HTR-8/SVneo (cell line): ENCODE data around the gene SYTL3.
"Not testable (repeated sequence)": the region's sequence is repeated elsewhere in the genome, so short reads cannot be mapped to it uniquely, and the experiment has no call there.

Experiments
- DNase-seq: peaks from one replicate; pipeline ENCODE4 v3.0.0; 2011; ENCODE audit warnings: low spot score, mixed read lengths; ENCODE audit not compliant: insufficient read length
- FAIRE-seq: peaks from 2 replicates; lab custom pipeline; 2011; peaks lifted over from hg19 to GRCh38; lab: Jason Lieb, UNC

The SYTL3 gene, protein sequence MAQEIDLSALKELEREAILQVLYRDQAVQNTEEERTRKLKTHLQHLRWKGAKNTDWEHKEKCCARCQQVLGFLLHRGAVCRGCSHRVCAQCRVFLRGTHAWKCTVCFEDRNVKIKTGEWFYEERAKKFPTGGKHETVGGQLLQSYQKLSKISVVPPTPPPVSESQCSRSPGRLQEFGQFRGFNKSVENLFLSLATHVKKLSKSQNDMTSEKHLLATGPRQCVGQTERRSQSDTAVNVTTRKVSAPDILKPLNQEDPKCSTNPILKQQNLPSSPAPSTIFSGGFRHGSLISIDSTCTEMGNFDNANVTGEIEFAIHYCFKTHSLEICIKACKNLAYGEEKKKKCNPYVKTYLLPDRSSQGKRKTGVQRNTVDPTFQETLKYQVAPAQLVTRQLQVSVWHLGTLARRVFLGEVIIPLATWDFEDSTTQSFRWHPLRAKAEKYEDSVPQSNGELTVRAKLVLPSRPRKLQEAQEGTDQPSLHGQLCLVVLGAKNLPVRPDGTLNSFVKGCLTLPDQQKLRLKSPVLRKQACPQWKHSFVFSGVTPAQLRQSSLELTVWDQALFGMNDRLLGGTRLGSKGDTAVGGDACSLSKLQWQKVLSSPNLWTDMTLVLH

DNA sequence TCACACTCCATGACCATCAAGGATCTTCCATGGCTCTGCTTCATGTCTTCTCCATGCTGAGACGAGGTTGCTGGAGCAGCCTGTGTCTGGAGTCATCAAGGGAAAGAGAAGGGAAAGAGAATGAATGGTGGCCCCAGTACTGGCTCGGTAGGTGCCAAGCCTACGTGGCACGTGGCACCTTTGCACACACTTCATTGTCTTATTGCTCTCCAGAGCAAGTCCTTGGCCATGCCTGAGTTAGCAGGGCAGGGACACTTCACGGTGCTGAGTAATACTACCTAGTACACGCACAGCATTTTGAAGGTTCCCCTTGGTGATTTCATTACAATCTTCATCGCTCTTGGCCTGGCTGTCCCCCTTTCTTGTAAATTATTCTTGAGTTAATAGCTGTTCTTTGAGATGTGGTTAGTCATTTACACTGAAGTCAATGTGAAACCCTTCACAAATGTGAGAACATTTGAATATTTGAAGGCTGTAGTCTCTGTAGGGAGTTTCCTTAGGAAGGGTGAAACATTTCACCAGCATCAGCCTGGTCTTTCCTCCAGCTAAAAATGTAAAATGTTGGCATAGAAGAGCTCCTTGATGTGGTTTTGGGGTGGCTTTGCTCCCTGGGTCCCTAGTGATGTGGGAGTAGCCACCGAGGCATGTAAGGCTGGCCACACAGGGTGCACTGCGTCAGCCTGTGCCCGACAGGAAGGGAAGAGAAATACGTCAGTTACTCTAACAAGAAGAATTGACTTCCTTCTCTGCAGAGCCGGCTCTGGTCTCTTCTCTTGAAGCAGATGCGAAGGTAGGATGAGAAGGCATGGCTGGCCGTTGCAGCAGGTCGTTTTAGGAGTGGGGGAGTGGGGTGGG, at the start of gene SYTL3:
Gene SYTL3 (plus strand): TSS at position 766 of the 855 bp plus-strand sequence. CDS start 13,215 bp downstream, outside the sequence.
- no peak for FAIRE-seq
- DNase-seq = no peak

DNA sequence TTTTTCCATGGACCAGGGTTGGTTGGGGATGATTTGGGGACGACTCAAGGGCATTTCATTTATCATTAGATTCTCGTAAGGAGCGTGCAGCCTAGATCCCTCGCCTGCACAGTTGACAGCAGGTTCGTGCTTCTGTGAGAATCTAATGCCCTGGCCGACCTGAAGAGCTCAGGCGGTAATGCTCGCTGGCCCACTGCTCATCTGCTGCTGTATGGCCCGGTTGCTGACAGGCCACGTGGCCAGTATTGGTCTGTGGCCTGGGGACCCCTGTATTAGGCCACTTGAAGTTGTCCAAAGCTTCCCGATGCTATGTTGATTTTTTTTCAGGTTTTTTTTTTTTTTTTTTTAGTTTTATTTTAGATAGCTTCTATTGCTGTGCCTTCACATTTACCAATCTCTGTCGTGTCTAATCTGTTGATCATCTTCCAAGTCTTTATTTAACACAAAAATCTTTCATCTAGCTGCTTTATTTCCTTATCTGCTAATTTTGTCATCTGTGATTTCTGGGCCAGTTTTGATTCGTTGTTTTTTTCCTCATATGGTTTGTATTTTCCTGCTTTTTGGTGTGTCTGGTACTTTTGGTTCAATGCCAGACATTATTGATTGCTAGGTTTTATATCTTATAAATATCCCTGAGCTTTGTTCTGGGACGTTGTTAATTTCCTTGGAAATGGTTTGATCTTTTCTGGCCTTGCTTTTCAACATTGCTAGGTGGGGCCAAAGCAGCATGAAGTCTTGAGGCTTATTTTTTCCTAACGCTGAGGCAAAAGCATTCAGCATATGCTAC, 46.4 kb upstream of the SYTL3 start:
- FAIRE-seq = no peak
- no peak for DNase-seq

DNA sequence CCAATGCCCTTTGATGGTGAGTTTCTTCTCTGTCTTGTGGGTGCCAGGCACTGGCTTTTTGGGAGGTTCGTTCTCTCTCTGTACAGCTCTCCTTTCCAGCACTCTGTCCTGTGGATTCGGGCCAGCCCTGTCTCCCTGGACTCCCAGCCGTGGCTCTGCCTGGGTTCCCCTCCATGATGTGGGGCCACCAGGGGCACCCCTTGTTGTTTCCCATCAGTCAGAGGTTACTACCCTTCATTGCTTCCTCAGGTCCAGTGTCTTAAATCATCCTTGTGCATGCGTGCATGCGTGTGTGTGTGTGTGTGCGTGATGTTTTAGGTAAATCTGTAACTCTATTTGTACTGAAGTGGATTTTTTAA, 45.8 kb upstream of the SYTL3 start:
- FAIRE-seq (no peak), DNase-seq (no peak)

DNA sequence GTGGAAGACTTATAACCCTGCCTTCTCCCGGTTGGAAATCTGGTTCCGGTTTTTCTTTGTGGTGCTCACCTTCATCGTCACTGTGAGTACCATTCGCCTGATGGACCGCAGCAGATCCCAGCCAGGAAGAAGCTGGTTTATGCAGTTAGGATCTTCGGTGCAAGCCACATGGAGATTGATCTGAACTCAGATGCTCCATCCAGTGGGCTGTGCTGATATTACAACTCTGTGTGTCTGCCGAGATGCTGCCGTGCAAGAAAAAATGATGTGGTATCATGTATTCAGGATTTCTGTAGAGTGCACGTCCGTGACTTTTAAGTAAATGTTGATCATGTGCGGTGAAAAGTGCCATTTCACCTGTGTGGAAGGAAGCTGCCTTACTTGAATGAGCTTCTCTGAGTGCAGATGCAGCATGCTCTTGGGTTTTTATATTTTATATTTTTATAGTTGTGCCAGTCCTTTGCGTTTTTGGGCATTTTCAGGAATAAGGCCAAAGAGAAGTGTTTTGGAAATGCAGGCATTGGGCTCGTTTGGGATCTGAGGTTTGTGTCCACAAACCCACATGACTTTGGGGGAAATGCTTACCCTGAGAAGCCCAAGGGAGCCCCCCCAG, 44.5 kb upstream of the SYTL3 start:
- DNase-seq (peak; percentile 54), FAIRE-seq (peak; percentile 75)

DNA sequence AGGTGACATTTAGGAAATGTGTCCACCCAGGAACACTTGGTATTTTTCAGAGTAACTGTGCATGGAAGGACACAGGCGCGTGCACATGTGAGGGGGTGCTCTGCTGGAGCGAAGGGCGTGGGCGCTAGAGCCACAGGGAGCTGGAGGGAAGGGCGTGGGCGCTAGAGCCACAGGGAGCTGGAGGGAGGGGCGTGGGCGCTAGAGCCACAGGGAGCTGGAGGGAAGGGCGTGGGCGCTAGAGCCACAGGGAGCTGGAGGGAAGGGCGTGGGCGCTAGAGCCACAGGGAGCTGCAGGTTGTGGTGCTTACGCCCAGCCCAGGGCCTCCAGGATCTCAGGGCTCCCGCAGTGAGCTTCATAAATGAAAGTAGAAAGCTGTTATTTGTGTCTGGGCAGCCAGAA, 43.8 kb upstream of the SYTL3 start:
- DNase-seq, FAIRE-seq: not testable (repeated sequence)

DNA sequence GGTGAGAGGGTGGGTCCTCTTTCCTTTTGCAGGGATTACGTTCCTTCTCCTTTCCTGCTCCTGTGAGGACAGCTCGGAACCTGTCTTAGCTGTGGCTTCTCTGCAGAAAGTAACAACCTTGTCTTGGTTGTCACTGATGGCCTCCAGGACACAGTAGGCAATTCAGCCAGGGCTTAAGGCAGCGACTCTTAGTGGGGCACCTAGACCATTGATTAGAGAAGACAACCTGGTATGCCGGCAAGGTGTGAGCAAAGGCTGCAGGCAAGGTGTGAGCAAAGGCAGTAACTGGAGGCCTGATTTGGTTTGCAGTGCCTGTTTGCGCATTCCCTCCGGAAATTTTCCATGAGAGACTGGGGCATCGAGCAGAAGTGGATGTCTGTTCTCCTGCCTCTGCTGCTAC, 42.9 kb upstream of the SYTL3 start:
- DNase-seq (no peak), FAIRE-seq (no peak)

DNA sequence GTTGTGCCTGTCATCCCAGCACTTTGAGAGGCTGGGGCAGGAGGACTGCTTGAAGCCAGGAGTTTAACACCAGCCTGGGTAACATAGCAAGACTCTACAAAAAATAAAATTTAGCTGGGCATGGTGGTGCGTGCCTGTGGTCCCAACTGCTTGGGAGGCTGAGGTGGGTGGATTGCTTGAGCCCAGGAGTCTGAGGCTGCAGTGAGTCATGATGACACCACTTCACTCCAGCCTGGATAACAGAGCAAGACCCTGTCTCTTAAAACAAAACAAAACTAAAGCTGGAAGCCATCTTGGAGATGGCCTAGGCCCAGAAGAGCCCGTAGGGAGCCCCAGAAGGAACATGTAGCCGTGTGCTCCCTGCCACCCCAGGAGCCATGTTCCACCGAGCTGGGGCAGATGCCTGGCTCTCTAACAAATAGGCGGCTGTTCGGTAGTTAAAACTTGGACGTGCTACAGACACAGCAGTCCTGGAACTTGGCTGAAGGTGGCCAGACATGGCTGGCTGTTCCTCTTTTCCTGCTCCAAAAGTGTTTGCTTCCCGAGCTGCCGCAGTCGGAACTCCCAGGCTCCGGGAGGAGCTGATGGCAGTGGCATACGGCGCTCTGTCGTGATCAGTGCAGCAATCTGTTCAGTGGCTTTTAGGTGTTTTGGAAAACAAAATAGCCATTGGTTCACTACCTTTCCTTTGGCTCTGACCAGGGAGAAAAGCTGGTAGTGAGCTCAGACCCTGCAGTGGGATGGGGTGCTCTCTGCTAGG, 42.3 kb upstream of the SYTL3 start:
- DNase-seq = no peak
- no peak for FAIRE-seq

DNA sequence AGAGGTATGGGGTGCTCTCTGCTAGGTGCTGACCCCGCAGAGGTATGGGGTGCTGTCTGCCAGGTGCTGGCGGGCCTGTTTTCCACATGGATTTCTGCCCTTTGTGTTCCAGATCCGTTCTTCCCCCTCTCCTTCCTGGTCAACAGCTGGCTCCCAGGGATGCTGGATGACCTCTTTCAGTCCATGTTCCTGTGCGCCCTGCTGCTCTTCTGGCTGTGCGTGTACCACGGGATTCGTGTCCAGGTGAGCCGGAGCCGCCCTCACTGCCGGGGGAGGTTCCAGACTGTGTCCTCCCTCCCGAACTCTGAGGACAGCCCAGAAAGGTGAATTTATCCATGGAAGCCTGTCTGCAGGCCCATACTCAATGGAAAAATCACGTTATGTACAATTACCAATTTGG, 41.6 kb upstream of the SYTL3 start:
- no peak for FAIRE-seq
- no peak for DNase-seq

DNA sequence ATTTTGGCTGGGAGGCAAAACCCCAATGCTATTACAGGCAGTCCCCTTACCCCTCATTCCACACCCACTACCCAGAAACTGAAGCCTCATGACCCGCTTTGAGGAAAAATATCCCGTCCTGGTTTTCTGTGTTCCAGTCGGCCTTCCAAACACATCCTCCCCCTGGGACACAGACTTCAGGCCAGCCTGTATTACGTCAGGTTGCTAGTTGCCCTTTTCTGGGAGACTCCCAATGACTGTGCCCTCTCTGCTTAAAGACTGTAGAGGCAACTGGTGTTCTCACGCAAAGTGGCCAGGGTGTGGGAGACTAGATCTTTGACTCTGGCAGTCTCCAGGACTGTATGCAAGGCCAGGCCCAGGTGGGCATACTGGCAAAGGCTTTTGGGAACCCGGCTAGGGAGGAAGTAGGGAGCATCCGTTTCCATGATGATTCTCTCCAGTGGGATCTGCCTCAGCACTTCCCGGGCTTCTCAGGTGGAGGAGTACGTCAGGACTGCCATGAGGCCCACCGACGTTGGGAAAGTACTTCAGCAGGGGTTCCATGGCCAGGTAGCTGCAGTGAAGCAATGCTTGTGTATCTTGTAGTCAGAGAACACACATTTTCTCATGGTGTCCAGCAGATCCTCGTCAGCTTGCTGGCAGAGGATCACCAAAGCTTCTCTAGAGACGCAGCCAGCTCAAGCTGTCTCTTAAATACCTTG, 40.2 kb upstream of the SYTL3 start:
- no peak for DNase-seq
- no peak for FAIRE-seq

DNA sequence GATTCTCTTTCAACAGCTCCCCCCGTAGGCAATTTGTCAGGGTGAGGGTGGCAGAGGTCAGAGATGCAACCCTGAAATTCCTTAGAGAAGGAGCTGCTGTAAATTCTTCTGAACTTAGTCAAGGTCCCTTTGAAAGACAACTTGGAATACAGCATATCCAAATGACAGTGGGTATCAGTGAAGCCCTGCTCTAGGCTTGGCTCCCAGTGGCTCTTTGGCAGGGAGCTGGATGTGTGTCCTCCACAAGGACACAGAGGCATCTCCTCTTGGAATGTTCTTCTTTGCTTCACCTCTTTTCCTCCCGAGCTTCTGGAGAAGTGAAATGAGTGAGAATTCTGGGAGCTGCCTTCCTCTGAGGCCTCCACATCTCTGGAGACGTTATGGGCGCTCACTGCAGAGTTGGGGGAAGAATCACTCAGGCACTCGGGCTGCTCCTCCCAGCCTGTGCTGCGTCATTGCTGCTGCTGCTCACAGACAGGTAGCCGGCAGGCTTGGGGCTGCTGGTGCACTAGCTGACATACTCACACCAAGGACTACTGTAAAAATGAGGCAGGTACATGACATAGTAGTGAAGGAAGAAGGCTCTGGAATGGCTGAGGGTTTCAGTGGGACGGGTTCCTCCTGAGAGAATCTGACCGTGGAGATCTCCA, 39.4 kb upstream of the SYTL3 start:
- no peak for FAIRE-seq
- no peak for DNase-seq

DNA sequence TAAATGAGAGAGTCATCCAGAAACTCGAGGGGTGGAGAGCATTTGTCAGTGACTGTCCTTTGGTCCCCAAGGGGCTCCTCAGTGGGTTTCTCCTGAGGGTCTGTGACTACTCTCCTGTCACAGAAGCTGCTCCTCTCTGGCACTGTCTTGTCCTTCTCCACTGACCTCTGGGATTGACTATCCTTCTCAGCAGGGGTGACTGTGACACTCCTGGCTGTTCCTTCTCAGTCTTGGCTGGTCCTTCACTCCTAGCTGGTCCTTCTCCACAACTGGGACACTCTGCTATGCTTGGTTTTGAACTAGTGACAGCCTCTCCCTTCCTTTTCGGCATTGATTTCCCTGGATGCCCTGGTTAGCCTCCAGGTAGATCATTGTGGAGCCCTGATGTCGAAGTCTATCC, 38.8 kb upstream of the SYTL3 start:
- FAIRE-seq (no peak), DNase-seq (no peak)

DNA sequence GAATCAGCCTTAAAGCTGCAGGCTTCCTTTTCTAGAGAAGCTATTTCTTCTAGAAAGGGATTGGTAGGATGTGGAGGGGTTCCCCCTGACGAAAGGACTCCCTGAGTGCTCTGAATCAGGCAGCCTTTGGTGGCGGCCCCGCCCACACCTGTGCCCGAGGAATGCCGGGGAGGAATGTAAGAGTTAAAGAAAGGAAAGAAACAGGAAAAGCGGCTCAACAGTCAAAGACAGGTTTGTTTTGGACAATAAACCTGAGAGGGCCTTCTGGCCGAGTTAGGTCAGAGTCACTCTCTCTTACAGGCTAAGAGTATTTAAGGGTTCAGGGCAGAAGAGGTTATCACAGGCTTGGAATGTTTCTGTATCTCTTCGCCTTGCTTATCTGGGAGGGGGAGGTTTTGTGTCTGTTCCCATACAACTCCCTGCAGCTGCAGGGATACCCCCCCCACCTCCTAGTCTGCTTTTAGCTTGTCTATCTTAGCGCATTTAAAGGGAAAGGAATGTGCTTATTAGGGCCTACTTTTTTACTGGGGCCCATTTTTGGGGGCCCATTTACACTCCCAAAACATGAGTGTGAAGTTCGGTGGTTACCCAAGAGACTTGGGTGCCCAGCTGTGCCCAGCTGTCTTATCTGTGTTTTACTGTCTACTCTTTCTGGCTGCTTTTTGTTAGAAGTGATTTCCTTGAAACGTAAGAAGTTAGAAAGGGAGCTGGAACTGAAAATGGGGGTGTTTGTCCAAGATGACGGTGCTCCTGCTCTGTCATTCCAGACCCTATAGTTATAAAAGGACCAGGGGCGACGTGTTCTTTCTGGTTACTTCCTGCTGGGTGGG, 38.1 kb upstream of the SYTL3 start:
- FAIRE-seq (no peak), DNase-seq (no peak)

DNA sequence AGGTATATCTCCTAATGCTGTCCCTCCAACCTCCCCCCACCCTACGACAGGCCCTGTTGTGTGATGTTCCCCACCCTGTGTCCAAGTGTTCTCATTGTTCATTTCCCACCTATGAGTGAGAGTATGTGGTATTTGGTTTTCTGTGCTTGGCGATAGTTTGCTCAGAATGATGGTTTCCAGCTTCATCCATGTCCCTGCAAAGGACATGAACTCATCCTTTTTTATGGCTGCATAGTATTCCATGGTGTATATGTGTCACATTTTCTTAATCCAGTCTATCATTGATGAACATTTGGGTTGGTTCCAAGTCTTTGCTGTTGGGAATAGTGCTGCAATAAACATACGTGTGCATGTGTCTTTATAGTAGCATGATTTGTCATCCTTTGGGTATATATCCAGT, 35.2 kb upstream of the SYTL3 start:
- not testable (repeated sequence) for FAIRE-seq, DNase-seq

DNA sequence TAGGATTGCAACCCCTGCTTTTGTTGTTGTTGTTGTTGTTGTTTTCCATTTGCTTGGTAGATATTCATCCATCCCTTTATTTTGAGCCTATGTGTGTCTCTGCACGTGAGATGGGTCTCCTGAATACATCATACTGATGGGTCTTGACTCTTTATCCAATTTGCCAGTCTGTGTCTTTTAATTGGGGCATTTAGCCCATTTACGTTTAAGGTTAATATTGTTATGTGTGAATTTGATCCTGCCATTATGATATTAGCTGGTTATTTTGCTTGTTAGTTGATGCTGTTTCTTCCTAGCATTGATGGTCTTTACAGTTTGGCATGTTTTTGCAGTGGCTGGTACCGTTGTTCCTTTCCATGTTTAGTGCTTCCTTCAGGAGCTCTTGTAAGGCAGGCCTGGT, 31.6 kb upstream of the SYTL3 start:
- not testable (repeated sequence) for FAIRE-seq, DNase-seq

DNA sequence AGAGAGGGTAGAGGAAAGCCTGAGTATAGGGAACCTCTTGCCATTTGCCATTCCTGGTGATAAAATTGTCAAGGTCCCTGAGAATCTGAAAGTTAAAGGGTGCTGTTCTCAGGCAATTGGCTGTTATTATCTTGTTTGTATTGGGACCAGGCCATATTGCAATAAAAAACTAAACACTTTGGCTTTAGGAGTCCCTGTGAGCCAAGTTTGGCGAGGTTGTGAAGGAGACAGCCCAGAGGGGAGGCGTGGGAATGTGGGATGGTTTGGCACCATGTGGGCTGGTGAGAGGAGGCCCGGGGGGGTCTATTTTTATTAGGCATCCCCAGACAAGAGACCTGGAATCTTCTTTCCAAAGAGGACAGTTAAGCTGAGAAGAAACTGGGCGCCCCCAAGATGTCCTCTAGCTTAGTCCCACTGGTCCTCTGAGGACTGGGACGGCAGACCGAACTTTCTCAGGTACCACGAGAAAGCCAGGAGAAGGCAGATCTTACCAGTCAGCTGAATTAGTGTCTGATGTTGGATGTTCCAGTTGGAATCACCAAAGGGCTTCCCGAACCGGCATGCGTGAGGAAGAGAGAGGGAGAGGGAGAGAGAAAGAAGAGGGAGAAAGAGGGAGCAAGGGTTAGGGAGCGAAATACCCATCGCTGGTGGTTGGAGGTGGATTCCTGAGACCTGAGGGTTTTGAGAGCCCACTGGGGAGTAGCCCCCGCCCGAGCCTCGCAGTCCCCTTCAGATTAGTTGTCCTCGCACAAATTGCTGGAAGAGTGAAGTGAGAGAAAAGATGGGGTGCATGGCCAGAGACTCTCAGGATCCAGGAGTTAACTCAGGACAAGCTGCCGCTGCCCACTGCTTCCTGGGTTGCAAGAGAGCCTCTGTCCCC, 29.7 kb upstream of the SYTL3 start:
- DNase-seq = no peak
- FAIRE-seq = no peak
